Omental fat pad (tissue), 4 donors: ENCODE results near the gene FBXW2. TPM values are rescaled to one million over a fixed set of nuclear protein-coding genes. Genes with fewer than 3 reads are reported as not detected.

Experiments used
- ATAC-seq: fragments of 150-250 bp; one replicate; pipeline ENCODE4 v1.9.1; 2016; ENCODE audit warnings: mild to moderate bottlenecking, moderate library complexity; ENCODE audit not compliant: low FRiP score
- DNase-seq: peaks from one replicate; pipeline ENCODE4 v3.0.0-alpha.2; 2019; ENCODE audit warnings: low spot score
- total RNA-seq, 4 donors: library from RNA; depleted of rRNA; stranded (reverse); fragments of >200 nt; gene quantifications; one replicate each; pipeline ENCODE4 v1.1.0, GENCODE V29; 2016
- TF ChIP-seq, protein P1 (sequence below), 3 donors: fragments of 450-650 bp; IDR thresholded peaks; one replicate each; pipeline ENCODE4 v1.5.1; 2016 to 2017; ENCODE audit warnings: antibody characterized with exemption in 3 of 3, mild to moderate bottlenecking in 3 of 3, moderate library complexity in 2 of 3

Gene FBXW2
- total RNA-seq, 4 donors from 2014 or later = 36.4 to 61.8 (median 42.1) TPM

DNA sequence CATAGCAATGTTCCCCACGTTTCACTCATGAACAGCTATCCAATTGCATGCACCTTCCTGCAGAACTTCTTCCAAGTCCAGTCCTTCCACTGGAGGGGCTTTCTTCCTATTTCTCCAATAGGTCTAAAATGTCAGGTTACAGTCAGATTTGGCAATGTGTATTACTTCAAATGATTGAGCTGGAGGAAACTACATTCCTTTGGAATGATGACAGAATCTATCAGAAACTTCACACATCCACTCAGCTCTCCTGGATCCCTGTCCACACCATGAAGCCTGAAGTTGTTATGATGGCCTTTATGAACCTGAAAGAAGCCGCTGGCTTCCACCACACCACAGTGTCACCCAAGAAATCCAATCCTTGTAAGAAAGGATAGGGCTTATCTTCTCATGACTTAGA lies 32.2 kb downstream of the FBXW2 start:
- TF ChIP-seq, protein P1, sequence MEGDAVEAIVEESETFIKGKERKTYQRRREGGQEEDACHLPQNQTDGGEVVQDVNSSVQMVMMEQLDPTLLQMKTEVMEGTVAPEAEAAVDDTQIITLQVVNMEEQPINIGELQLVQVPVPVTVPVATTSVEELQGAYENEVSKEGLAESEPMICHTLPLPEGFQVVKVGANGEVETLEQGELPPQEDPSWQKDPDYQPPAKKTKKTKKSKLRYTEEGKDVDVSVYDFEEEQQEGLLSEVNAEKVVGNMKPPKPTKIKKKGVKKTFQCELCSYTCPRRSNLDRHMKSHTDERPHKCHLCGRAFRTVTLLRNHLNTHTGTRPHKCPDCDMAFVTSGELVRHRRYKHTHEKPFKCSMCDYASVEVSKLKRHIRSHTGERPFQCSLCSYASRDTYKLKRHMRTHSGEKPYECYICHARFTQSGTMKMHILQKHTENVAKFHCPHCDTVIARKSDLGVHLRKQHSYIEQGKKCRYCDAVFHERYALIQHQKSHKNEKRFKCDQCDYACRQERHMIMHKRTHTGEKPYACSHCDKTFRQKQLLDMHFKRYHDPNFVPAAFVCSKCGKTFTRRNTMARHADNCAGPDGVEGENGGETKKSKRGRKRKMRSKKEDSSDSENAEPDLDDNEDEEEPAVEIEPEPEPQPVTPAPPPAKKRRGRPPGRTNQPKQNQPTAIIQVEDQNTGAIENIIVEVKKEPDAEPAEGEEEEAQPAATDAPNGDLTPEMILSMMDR (IDR thresholded peaks at IDR 0.05) = no peak
- DNase-seq (no peak), ATAC-seq (no peak)

DNA sequence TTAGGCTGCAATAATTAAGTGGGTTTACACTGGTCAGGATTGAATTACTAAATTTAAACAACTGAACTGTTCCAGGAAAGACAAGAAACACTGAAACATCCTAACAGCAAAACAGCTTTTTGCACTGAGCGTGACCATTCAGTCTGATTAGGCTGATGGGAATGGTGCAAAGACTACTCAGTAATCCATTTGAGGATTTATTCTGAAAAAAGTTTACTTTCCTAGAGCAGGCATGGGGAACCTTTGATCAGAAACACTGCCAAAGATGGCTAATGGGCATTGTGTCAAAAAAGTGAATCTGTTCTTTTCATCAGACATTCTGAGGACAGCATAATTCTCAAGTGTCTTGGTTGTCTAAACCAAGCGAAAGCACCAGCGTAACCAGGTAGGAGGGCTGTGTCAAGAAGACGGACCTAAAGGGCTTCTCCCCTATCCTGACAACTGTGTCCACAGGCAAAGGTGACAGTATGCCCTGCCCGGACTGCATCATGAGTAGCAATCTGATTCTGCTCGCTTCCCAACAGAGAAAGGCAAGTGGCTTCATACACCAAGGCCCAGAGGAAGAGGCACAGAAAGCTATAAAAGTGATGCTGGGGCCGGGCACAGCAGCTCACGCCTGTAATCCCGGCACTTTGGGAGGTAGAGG lies 33.3 kb downstream of the FBXW2 start:
- DNase-seq = no peak
- TF ChIP-seq, protein P1 (IDR thresholded peaks at IDR 0.05) = no peak
- no peak for ATAC-seq

DNA sequence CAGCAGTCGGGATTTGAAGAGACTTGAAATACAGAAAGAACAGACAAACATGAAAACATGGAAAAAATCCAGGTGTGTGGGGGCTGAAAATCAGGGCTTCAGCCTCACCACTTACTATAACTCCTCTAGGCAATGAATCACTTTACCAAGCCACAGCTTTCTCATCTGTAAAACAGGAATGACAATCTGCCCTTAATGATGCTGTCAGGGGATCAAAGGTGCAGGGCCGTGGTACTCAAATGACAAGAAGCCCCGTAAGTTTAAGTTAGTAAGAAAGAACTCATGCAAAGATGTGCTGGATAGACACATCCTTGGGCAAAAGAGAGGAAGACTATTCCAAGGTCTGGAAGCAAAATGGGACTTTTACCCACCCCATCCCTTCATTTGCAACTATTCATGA lies 34.7 kb downstream of the FBXW2 start:
- DNase-seq (no peak), ATAC-seq (no peak)
- TF ChIP-seq, protein P1 (IDR thresholded peaks at IDR 0.05) = no peak

DNA sequence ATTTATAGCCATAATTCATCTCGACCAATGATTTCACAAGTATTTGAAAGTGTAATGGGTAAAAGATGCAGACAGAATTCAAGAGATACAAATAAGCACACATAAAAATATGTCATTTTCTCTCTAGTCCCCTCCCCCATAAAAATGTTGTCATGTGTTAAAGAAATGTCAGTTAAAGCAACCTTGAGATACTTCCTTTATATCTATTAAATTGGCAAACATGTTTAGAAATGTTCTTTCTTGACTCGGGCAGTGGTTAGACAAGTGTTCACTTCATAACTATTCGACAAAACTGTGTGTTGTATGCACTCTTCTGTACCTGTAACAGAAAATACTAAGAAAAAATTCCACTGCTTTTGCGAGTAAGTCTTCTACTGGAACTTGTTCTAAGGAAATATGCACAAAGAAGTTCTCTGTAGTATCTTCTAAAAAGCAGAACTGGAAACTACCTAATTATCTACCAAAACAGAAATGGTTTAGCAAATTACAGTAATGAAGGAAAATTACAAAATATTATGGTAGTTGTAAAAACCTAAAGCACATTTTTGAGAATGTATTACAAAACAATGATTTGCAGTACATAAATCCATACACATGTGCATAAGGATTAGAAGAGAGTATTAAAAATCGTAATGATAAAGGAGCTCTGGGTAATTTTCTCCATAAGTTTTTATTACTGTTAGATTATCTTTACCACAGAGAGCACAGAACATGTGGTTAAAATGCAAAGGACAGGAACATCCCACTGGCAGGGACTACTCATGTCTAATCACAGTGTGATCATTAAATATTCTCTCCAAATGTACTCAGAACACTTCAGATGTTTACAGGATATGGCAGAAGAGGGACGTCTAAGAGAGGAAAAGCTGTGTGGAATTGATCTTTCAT lies 35.9 kb downstream of the FBXW2 start:
- DNase-seq (no peak), ATAC-seq (no peak)
- TF ChIP-seq, protein P1 (IDR thresholded peaks at IDR 0.05) = no peak

DNA sequence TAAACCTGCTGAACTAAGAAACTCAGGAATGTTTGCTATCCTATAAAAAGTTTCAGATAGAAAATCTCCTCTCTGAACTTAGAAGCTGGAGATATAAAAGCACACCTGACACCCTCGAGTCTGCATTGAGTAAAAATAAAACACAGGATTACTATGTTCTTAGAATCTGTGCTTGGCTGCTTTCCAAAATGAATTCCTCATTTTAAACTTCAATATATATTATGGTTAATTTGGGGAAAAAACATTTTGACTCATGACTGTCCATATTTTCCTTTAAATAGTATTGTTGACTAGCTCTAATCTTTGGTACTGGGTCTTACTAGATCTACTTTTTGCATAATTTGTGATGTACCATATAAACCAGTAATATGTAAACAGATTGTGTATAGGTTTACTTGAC lies 36.7 kb downstream of the FBXW2 start:
- no peak for DNase-seq
- TF ChIP-seq, protein P1 (IDR thresholded peaks at IDR 0.05) = no peak
- ATAC-seq = no peak

DNA sequence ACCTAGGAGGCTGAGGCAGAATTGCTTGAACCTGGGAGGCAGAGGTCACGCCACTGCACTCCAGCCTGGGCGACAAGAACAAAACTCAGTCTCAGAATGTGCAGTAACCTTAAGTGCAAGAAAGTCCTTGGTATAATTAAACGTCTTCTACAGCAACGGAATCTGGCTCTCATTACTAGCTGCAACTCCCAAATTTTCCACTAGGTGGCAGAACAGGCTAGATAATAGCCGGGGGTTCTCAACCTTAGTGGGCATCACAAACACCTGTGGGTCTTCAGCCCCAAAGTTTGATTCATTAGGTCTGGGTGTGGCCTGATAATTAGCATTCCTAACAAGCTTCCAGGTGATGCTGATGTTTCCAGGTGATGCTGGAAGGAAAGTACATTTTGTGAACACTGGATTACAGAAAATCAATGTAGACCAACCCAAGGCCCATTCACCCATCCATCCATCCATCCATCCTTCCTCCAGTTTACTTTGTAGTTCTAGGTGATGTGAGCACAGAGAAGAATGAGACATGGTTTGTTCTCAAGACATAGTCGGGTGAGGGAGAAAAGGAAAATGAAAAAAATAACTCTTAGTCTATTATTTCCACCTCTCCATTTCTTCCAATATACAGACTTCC lies 37.3 kb downstream of the FBXW2 start:
- TF ChIP-seq, protein P1 (IDR thresholded peaks at IDR 0.05) = peak in 2 of 3 donors; percentile 50 to 73
- no peak for ATAC-seq
- peak; percentile 71 for DNase-seq
